Measurements from ENCODE around the gene A4GALT.

The A4GALT gene

GRCh38 chr22:42646569-42647525 is 73.8 kb downstream of the A4GALT start:
- peak; percentile 58 for DNase-seq

GRCh38 chr22:42645938-42646568 is 74.6 kb downstream of the A4GALT start:
- peak; percentile 32 for DNase-seq

GRCh38 chr22:42645341-42645937 is 75.2 kb downstream of the A4GALT start:
- no peak for DNase-seq

- no peak for DNase-seq
Observed at GRCh38 chr22:42644422-42645340, 76.0 kb downstream of the A4GALT start.

- DNase-seq, result no peak
Observed at GRCh38 chr22:42643634-42644421, 76.8 kb downstream of the A4GALT start.

GRCh38 chr22:42642806-42643633 is 77.7 kb downstream of the A4GALT start:
- DNase-seq, result no peak
